GF-D8 (cell line): Measurements from ENCODE around the gene GIPC3.
"Not testable (repeated sequence)": the region's sequence is repeated elsewhere in the genome, so short reads cannot be mapped to it uniquely, and the experiment has no call there.

Experiments used
- DNase-seq: peaks from one replicate; lab custom pipeline; 2025; lab: John Stamatoyannopoulos, UW

The GIPC3 gene

GRCh38 chr19:3576696-3577443 lies 8.4 kb upstream of the GIPC3 start:
- no peak for DNase-seq

DNA sequence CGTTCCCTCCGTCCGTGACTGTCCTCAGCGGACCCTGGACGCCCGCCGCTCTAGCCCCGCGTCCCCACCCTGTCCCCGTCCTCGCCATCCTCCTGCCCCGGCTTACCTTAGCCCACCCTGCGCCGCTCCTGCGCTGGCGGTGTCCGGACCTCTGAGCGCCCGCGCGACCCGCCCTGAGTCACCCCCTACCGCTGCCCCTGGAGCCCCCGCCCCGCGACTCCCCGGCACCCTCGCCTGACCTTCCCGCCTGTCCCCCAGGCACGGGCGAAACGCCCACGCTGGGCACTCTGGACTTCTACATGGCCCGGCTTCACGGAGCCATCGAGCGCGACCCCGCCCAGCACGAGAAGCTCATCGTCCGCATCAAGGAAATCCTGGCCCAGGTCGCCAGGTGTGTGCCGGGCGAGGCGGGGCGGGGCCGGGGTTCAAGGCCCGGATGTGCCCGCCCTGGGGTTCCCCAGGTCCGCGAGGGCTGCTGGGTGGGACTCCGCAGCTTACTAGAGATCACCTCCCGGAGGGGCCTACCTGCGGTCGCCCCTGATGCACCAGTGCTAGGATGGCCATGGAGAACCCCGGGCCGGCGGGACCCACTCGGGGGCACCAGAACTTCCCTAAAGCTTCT lies 7.4 kb upstream of the GIPC3 start:
- no peak for DNase-seq

GRCh38 chr19:3578390-3578789 lies 6.9 kb upstream of the GIPC3 start:
- DNase-seq = no peak

GRCh38 chr19:3580156-3580934 lies 4.9 kb upstream of the GIPC3 start:
- DNase-seq = no peak

DNA sequence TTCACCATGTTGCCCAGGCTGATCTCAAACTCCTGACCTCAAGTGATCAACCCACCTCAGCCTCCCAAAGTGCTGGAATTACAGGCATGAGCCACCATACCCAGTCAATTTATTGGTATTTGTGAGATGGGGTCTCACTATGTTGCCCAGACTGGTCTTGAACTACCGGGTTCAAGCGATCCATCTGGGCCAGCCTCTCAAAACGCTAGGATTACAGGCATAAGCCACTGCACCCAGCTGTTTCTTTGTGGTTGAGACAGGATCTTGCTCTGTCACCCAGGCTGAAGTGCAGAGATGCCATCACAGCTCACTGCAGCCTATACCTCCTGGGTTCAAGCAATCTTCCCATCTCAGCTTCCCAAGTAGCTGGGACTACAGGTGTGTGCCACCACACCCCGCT lies 3.5 kb upstream of the GIPC3 start:
- not testable (repeated sequence) for DNase-seq

DNA sequence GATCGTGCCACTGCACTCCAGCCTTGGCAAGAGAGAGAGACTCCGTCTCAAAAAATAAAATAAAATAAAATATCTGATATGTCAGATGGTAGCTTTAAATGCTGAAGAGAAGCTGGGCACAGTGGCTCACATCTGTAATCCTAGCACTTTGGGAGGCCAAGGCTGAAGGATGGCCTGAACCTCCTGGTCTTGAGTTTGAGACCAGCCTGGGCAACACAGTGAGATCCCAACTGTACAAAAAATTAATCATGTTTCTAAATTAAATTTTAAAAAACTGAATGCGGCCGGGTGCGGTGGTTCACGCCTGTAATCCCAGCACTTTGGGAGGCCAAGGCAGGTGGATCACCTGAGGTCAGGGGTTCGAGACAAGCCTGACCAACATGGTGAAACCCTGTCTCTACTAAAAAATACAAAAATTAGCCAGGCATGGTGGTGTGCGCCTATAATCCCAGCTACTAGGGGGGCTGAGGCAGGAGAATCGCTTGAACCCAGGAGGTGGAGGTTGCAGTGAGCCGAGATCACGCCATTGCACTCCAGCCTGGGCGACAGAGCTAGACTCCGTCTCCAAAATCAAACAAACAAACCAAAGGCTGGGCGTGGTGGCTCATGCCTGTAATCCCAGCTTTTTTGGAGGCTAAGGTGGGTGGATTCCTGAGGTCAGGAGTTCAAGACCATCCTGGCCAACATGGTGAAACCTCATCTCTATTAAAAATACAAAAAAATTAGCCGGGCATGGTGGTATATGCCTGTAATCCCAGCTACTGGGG lies 1.1 kb upstream of the GIPC3 start:
- not testable (repeated sequence) for DNase-seq

- DNase-seq = no peak
Observed at GRCh38 chr19:3586127-3586626, 899 bp downstream of the GIPC3 start.

- DNase-seq = no peak
Observed at GRCh38 chr19:3586707-3587346, 1.5 kb downstream of the GIPC3 start.

GRCh38 chr19:3589439-3589838 lies 4.2 kb downstream of the GIPC3 start:
- DNase-seq = no peak

DNA sequence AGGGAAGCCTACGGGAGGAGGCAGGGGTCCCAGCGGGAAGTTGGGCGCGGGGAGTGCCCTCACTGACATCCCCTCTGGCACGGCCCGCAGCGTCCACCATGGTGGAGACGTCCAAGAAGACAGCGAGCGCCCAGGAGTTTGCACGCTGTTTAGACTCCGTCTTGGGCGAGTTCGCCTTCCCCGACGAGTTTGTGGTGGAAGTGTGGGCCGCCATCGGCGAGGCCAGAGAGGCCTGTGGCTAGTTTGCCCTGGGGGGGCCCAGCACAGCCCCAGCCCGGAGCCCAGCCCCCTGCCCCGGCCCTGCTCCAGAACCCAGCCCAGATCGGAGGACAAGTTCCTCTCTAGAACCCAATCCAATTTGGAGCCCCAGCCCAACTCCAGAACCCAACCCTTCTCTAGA lies 4.7 kb downstream of the GIPC3 start:
- no peak for DNase-seq

GRCh38 chr19:3590991-3591659 lies 5.8 kb downstream of the GIPC3 start:
- DNase-seq = no peak

- DNase-seq = no peak
Observed at GRCh38 chr19:3591876-3592613, 6.8 kb downstream of the GIPC3 start.

DNA sequence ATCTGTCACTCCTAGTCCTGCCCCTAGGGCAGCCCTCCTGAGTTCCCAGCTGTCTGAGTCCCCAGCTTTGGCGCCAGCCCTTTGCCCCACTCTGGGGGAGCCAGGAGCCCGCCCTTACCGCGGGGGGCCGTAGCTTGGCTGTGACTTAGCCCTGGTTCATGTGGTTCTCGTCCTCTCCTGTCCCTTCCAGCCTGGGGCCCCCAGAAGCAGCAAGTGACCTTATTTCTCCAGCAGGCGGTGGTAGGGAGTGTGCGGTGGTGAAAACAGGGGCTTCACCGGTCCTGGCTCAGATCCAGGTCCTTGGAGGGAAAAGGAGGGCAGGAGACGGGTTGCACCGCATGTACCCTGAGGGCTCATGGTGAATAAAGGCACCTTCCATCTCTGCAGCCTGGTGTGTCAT lies 7.9 kb downstream of the GIPC3 start:
- DNase-seq = no peak

- DNase-seq = no peak
Observed at GRCh38 chr19:3595521-3596061, 10.3 kb downstream of the GIPC3 start.

DNA sequence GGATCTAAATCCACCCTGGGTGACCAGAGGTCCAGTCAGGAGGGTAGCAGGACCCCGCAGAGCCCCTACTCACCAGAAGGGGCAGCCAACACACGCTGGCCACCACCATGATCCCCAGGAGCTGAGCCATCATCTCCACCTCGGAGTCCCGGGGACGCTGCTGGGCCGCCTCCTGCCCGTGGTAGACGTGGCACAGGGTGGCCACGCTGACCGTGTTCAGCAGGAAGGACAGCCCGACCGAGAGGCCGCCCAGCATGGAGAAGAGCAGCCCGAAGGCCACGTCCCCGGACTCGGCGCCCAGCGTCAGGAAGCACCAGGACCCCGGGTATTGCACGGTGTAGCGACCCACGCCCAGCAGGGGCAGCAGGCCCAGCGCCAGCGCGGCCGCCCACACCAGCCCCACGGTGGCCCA lies 14.5 kb downstream of the GIPC3 start:
- no peak for DNase-seq

GRCh38 chr19:3601021-3601420 lies 15.7 kb downstream of the GIPC3 start:
- DNase-seq = no peak

- no peak for DNase-seq
Observed at GRCh38 chr19:3603121-3603811, 18.0 kb downstream of the GIPC3 start.

DNA sequence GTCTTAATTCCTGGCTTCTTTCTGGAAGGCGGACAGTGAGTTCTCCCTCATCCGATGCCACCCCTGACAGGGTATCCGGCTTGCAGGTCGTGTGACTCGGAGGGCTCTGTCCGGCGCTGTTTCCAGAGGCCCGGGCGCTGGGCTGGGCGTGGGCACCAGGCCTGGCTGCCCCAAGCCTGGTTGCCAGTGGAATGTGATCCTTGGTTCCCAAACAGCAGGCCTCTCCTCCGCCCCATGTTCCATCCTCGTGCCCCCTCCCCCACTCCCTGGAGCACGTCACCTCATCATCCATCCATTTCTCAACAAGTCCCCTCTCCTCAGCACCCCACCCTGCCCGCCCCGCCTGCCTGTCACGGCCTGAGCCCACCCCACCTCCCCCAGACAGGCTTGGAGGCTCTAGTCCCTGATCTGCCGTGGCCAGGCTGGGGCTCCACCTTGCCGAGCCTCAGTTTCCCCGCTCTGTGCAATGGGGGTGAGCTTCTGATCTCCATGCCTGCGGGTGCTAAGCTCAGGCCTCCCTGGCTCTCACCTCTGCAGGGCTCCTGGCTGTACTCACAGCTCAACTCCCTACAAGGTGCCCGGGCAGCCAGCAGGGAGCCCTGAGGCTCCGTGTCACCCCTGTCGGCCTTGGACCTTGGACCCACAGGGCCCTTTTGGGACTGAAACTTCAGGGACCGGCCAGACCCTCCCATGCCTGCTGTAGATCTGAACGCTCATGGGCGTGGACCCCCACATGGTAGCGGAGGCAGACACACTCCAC lies 19.1 kb downstream of the GIPC3 start:
- no peak for DNase-seq

DNA sequence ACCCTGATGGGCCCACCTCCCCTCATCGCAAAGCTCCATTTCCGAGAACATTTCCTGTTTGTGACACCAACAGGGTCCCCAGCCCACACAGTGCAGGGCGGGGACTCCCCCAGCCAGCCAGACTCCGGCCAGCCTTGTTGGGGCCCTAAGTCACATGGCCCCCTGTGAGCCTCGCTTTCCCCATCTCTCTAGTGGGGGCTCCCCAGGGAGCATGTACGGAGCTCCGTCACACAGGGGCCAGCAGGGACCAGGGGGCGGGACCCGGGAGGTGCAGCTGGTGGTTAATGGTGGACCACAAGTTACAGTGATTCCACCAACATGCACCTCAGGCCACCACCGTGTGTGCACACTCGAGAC lies 19.7 kb downstream of the GIPC3 start:
- DNase-seq = no peak
